GM18873 (cell line): ENCODE data around the gene SYNGR1.

Experiments used
- ATAC-seq: cut with Tn5 transposase; IDR thresholded peaks from one replicate; pipeline ENCODE4 v1.9.1; 2021; ENCODE audit warnings: mild to moderate bottlenecking, moderate library complexity, moderate number of reproducible peaks; ENCODE audit not compliant: unreplicated experiment, low FRiP score

The SYNGR1 gene

DNA sequence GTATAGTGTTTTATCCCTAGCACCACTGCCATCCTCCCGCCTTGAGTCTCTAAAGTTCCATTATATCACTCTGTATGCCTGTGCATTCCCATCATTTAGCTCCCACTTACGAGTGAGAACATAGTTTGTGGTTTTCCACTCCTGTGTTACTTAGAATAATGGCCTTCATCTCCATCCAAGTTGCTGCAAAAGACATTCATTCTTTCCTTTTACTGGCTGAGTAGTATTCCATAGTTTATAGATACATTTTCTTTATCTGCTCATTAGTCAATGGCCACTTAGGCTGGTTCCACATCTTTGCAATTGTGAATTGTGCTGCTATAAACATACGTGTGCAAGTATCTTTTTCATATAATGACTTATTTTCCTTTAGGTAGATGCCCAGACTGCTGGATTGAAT is 74.2 kb downstream of the SYNGR1 start:
- ATAC-seq: no peak

GRCh38 chr22:39426380-39427043 is 76.7 kb downstream of the SYNGR1 start:
- no peak for ATAC-seq

DNA sequence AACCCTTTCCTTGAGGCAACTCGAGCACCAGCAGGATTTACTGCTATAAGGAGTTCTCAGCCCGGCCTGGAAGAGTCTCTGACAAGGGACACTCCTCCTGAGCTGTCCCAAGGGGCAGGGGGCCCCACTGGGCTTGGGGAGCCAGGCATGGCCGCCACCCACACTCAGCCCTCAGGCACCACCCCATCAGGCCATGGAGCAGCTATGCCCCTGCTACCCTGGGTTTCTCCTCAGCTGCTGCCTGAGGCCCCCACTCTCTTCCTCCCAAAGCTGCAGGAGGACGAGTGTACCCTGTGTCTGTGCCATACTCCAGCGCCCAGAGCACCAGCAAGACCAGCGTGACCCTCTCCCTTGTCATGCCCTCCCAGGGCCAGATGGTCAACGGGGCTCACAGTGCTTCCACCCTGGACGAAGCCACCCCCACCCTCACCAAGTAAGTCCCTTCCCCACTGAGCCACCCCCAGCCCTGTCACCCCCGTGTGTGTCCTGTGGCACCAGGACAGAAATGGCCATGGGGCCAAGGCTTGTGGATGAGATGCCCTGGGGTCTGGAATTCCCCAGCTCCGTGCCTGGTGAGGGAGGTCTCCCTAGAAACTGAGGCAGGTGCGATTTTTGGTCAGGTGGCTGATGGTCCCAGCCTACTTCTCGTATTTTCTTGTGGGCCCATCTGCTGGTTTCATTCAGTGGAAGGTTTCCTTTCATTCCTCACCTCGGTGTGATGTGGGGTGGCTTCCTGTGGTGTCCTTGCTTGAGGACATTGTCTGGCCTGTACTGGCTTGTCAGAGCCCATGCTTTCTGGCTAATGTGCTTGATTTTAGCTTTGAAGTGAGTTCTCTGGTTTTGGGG is 78.2 kb downstream of the SYNGR1 start:
- no peak for ATAC-seq

DNA sequence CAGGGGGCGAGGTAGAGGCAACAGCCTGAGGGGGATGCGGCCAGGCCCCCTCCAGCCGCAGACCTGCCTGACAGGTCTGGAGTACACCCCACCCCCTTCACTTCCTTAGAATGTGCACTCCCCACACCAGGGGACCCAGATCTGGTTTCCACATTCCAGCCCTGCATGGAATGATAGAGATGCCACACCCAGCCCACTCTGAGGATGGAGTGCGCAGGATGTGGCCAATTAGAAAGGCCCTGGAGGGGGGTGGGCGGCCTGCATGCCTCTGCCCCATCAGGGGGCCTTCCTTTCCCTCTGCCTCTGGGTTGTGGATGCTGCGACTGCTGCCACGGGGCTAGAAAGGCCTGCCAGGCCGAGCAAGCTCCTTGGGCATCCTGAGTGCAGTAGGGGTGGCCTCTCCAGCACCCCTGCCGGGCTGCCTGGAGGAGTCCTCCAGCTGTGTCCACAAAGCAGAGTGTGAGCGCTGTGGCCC is 78.8 kb downstream of the SYNGR1 start:
- ATAC-seq: no peak

- ATAC-seq: no peak
These were observed 79.4 kb downstream of the SYNGR1 start for GRCh38 chr22:39429186-39429585.

DNA sequence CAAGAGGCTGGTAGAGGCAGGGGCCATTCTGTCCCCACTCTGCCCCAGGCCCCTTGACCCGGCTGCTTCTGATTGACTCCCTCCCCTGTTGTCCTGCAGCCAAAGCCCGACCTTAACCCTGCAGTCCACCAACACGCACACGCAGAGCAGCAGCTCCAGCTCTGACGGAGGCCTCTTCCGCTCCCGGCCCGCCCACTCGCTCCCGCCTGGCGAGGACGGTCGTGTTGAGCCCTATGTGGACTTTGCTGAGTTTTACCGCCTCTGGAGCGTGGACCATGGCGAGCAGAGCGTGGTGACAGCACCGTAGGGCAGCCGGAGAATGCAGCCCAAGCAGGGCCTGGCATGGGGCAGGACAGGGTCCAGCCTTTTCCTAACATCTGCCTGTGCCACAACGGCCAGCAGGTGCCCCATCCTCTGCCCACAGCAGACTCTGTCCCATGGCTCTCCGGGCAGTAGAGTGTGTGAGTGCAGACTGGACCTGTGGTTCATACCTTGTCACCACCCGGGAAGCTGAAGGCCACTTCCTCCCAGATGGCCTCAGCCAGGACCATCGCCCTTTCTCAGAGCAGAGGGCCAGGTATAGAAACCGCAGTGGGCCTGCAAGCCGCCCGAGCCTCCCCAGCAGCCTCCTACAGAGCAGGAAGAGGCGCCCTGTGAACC is 80.3 kb downstream of the SYNGR1 start:
- no peak for ATAC-seq

DNA sequence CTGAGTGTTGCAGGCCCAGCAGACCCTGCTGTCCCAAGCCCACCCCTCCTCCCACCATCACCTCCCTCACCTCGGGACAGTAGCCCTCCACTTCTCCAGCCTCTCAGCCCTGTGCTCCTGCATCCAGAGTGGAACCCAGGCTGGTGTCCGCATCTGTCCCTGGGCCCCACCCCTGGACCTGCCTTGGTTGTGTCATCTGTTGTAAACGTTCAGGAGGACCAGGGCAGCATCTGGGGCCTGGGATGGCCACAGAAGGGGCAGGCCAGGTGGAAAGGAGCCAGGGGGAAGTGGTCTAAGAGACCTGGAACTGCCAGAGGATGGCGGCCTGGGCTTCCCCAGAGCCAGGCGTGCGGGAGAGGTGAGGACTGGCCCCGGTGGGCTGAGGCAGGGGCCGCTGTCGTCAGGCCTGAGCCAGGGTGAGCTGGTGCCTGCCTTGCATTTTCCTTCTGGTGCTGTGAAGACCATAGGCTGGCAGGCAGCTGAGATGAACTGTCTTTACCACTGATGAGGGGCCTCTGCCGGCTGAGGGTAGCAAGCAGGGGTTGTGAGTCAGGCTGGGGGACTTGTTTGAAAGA is 80.9 kb downstream of the SYNGR1 start:
- no peak for ATAC-seq

GRCh38 chr22:39431216-39431801 is 81.5 kb downstream of the SYNGR1 start:
- ATAC-seq: no peak

DNA sequence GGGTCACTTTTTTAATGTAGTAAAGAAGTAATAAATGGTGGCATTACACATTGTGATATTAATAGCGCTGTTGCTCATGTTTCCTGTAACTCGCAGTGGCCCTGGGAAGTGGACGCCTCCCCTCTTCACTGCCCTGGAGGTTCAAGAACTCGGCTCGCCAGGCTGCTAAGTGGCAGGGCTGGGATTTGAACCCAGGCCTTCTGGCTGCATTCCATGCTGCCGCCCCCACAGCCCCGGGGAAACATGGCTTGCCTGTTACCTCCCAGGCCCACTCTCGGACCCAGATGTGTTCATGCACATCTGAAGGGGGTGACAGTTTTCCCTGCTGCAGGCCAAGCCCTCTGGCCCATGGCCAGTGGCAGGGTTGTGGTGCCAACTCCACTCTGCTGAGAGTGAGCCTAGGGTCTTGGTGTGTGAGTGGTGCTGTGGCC is 82.0 kb downstream of the SYNGR1 start:
- no peak for ATAC-seq

DNA sequence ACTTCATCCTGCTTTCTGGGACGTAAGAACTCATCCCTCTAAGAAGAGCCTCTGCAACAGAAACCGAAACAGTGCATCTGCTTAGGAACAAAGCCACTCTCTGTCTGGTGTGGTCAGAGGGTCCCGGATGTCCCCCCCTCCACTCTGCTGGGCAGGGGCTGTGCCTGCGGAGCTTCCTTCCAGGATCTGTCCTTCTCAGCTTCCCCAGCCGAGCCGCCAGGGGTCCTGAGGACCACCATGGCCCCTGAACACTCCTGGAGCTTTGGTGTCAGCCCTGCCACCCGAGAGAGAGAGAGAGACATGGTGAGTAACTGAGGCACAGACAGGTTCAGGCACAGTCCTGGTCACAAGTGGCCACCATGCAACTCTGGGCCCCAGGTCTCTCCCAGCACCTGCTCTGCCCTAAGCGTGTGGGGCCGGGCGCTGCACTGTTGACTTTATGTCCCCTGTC is 82.6 kb downstream of the SYNGR1 start:
- ATAC-seq: no peak

GRCh38 chr22:39433476-39434242 is 83.9 kb downstream of the SYNGR1 start:
- ATAC-seq: no peak

DNA sequence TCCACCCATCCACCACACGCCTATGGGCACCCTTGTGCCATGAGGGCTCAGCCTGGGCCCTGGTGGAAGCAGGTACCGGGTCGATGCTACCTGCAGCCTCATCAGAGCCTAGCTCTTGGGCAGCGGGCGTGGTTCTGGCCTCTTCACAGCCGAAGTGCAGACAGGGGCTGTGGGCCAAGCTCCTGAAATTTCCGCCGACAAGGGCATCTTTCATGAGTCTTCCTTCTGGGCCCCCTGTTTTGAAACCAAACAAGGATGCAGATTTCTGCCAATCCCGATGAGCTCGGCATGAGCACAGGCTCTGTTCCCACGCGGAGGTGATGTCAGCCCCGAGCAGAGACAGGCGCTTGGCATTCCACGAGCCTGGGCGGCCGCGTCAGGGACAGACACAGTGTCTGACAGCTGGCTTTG is 84.5 kb downstream of the SYNGR1 start:
- ATAC-seq: no peak

- ATAC-seq: no peak
These were observed 84.9 kb downstream of the SYNGR1 start for GRCh38 chr22:39434721-39435120.
